K562 (cell line): ENCODE data around the gene COX4I2. TPM values are rescaled to one million over a fixed set of nuclear protein-coding genes. Genes with fewer than 3 reads are reported as not detected.

ENCODE experiments used
- ATAC-seq: fragments of 200-7000 bp; cut with Tn5 transposase; 3 replicates; pipeline ENCODE4 v1.9.1; 2020; ENCODE audit warnings: moderate library complexity
- BruUV-seq: library from RNA; stranded (reverse); fragments of 400-500 nt; replicated peaks from 2 replicates; lab custom pipeline; 2021; lab: Mats Ljungman, UMichigan
- CTCF ChIA-PET: fragments of 300-600 bp; formaldehyde crosslinking; extraction: SDS; loops from one replicate; lab custom pipeline; 2021; ENCODE audit warnings: low intra/inter-chr PET ratio; lab: Yijun Ruan, JAX
- POLR2A ChIA-PET: fragments of 300-600, 350-650 bp; sonication (Branson Sonifier 250); formaldehyde crosslinking; extraction: SDS; loops from one replicate; lab custom pipeline; 2021; ENCODE audit warnings: antibody characterized with exemption, inconsistent platforms; lab: Yijun Ruan, JAX
- DNase-seq, 4 experiments: peaks; one replicate each; pipeline versions ENCODE4 v3.0.0 to v3.0.0-alpha.2; 2011 to 2018; ENCODE audit warnings: low spot score in 3 of 4, mixed read lengths in 3 of 4; ENCODE audit errors: extremely low read depth in 1 of 4
- FAIRE-seq: peaks from 2 replicates; lab custom pipeline; 2011; peaks lifted over from hg19 to GRCh38; lab: Jason Lieb, UNC
- H2AFZ ChIP-seq: 2 replicates; pipeline ENCODE4 v1.6.0; 2011; ENCODE audit warnings: low read depth, low read length, control low read depth, inconsistent platforms
- H3K27ac ChIP-seq: fragments of 200-600 bp; 3 replicates; pipeline ENCODE4 v1.8.0; 2011; ENCODE audit warnings: low read depth, mild to moderate bottlenecking, control low read depth, inconsistent platforms, low read length, moderate library complexity, mixed read lengths; ENCODE audit errors: extremely low read depth
- H3K27me3 ChIP-seq, 2 experiments: fragments of 300-600 bp in 1 of 2; 2 replicates in 1 of 2; 3 replicates in 1 of 2; pipeline versions ENCODE4 v1.6.0 to v1.8.0; 2011; ENCODE audit warnings: inconsistent platforms in 2 of 2, low read length in 2 of 2, mild to moderate bottlenecking in 1 of 2, mixed read lengths in 1 of 2, moderate library complexity in 1 of 2; ENCODE audit not compliant: control insufficient read depth in 2 of 2, insufficient read depth in 2 of 2
- H3K36me3 ChIP-seq: fragments of 300-600 bp; 3 replicates; pipeline ENCODE4 v1.8.0; 2011; ENCODE audit warnings: mild to moderate bottlenecking, low read length, inconsistent platforms; ENCODE audit not compliant: control insufficient read depth, insufficient read depth
- H3K4me1 ChIP-seq, 2 experiments: fragments of 200-600 bp in 1 of 2; replicated peaks in 1 of 2; 2 replicates in 1 of 2; 3 replicates in 1 of 2; pipeline versions ENCODE4 v1.5.1 to v1.8.0; 2011; ENCODE audit warnings: inconsistent platforms in 2 of 2, low read length in 2 of 2, mild to moderate bottlenecking in 1 of 2, mixed read lengths in 1 of 2, moderate library complexity in 1 of 2; ENCODE audit not compliant: control insufficient read depth in 2 of 2, insufficient read depth in 2 of 2
- H3K4me2 ChIP-seq: 2 replicates; pipeline ENCODE4 v1.6.1; 2011; ENCODE audit warnings: low read length, control low read depth, inconsistent platforms, mixed read lengths; ENCODE audit not compliant: insufficient read depth
- H3K4me3 ChIP-seq: fragments of 200-600 bp; sonication (generic), shearing (Covaris generic); 2 replicates; pipeline ENCODE4 v1.5.1; 2016; ENCODE audit warnings: control low read depth, inconsistent platforms
- H3K79me2 ChIP-seq: fragments of 200-600 bp; 3 replicates; pipeline ENCODE4 v1.8.0; 2011; ENCODE audit warnings: low read length, inconsistent platforms; ENCODE audit not compliant: control insufficient read depth, insufficient read depth
- H3K9ac ChIP-seq, 2 experiments: 2 replicates each; pipeline versions ENCODE4 v1.6.0 to v1.6.1; 2011; ENCODE audit warnings: low read depth in 2 of 2, low read length in 2 of 2, control low read depth in 1 of 2, inconsistent platforms in 1 of 2, mild to moderate bottlenecking in 1 of 2, mixed read lengths in 1 of 2; ENCODE audit not compliant: insufficient read depth in 1 of 2
- H3K9me1 ChIP-seq: one replicate; pipeline ENCODE4 v1.6.0; 2011; ENCODE audit warnings: inconsistent platforms, mild to moderate bottlenecking, low read length, moderate library complexity; ENCODE audit not compliant: control insufficient read depth, insufficient read depth
- H3K9me3 ChIP-seq: replicated peaks from 2 replicates; pipeline ENCODE4 v1.5.1; 2011; ENCODE audit warnings: low read depth, low read length, inconsistent platforms; ENCODE audit not compliant: control insufficient read depth, insufficient read depth
- H4K20me1 ChIP-seq: replicated peaks from 2 replicates; pipeline ENCODE4 v1.6.1; 2011; ENCODE audit warnings: low read length, inconsistent platforms, mixed read lengths; ENCODE audit not compliant: control insufficient read depth, insufficient read depth
- BHLHE40 ChIP-seq: IDR thresholded peaks from 2 replicates; pipeline ENCODE4 v1.6.1; 2011; ENCODE audit warnings: low read length, improper control_type of control experiment
- GTF2A2 ChIP-seq: IDR thresholded peaks from 2 replicates; pipeline ENCODE4 v1.6.1; 2016; ENCODE audit warnings: mild to moderate bottlenecking, missing genetic modification characterization, missing compliant biosample characterization
- HDAC3 ChIP-seq: fragments of 450-650 bp; IDR thresholded peaks from 2 replicates; pipeline ENCODE4 v1.6.1; 2018; ENCODE audit warnings: borderline replicate concordance, mild to moderate bottlenecking, moderate library complexity; ENCODE audit not compliant: partially characterized antibody
- ID3 ChIP-seq, 2 experiments: fragments of 250-450 bp in 1 of 2; fragments of 450-650 bp in 1 of 2; sonication (Bioruptor Pico) in 1 of 2; IDR thresholded peaks; 2 replicates each; pipeline versions ENCODE4 v1.6.1 to v1.8.0; 2016 to 2021; ENCODE audit warnings: mild to moderate bottlenecking in 2 of 2, moderate library complexity in 2 of 2, missing compliant biosample characterization in 1 of 2, missing genetic modification characterization in 1 of 2
- KDM5B ChIP-seq: fragments of 200-600 bp; sonication (generic); IDR thresholded peaks from 2 replicates; pipeline ENCODE4 v1.6.1; 2012; ENCODE audit warnings: low read depth, mild to moderate bottlenecking, moderate library complexity, low read length, control low read depth, inconsistent platforms; ENCODE audit not compliant: insufficient replicate concordance
- MECOM ChIP-seq: fragments of 250-450 bp; sonication (Bioruptor Pico); IDR thresholded peaks from 2 replicates; pipeline ENCODE4 v1.8.0; 2022; ENCODE audit warnings: inconsistent platforms
- NCOA1 ChIP-seq: fragments of 450-650 bp; IDR thresholded peaks from 2 replicates; pipeline ENCODE4 v1.6.1; 2016; ENCODE audit warnings: low read depth
- NR4A1 ChIP-seq, 2 experiments: fragments of 250-450 bp in 1 of 2; fragments of 450-650 bp in 1 of 2; sonication (Bioruptor Pico) in 1 of 2; IDR thresholded peaks; 2 replicates each; pipeline versions ENCODE4 v1.4.0 to v1.6.1; 2016 to 2020; ENCODE audit warnings: mild to moderate bottlenecking in 2 of 2, missing compliant biosample characterization in 1 of 2, missing genetic modification characterization in 1 of 2, moderate library complexity in 1 of 2
- TCFL5 ChIP-seq: fragments of 250-450 bp; sonication (Bioruptor Pico); conservative IDR thresholded peaks from 2 replicates; pipeline ENCODE4 v1.6.1; 2021; ENCODE audit warnings: mild to moderate bottlenecking, moderate library complexity, matching md5 sums
- WHSC1 ChIP-seq: IDR thresholded peaks from one replicate; pipeline ENCODE4 v1.6.1; 2012; ENCODE audit warnings: low read length, control low read depth, inconsistent platforms
- ZNF121 ChIP-seq: sonication (generic); formaldehyde crosslinking; conservative IDR thresholded peaks from 2 replicates; pipeline ENCODE4 v1.8.0; 2022; ENCODE audit warnings: missing genetic modification reagents
- ZNF224 ChIP-seq: sonication (generic); formaldehyde crosslinking; IDR thresholded peaks from 2 replicates; pipeline ENCODE4 v1.8.0; 2022; ENCODE audit warnings: mild to moderate bottlenecking, missing genetic modification reagents
- ZNF695 ChIP-seq: fragments of 450-650 bp; formaldehyde crosslinking; IDR thresholded peaks from 2 replicates; pipeline ENCODE4 v1.4.0; 2020; ENCODE audit warnings: mild to moderate bottlenecking, moderate library complexity
- ZNF79 ChIP-seq: fragments of 250-450 bp; sonication (Bioruptor Pico); IDR thresholded peaks from 2 replicates; pipeline ENCODE4 v1.4.0; 2020; ENCODE audit warnings: low read depth, mild to moderate bottlenecking, moderate library complexity
- in situ Hi-C: fragments of 300-500 bp; cut with MboI; formaldehyde crosslinking; loops from 4 replicates; pipeline ENCODE4 v1.15.0; 2018; ENCODE audit warnings: inconsistent platforms, mixed read lengths
- intact Hi-C: fragments of 100-400 bp; cut with micrococcal nuclease; formaldehyde crosslinking; loops from 2 replicates; pipeline ENCODE4 v1.14.2; 2022
- polyA plus RNA-seq, 8 experiments: library from polyadenylated mRNA; depleted of rRNA in 4 of 8; stranded (reverse) in 5 of 8; unstranded in 3 of 8; fragments of >200 nt; fragmentation: Nextera tagmentation in 2 of 8; fragmentation: Illumina TruSeq in 1 of 8; extraction: Ambion mirVana in 2 of 8; extraction: Trizol in 1 of 8; gene quantifications; 2 replicates each; pipeline versions ENCODE4 v1.2.1 to v1.2.3, GENCODE V29; 2011 to 2014; ENCODE audit warnings: inconsistent platforms in 1 of 8, missing spikeins in 1 of 8
- total RNA-seq, 7 experiments: library from RNA; depleted of rRNA in 6 of 7; stranded (reverse); fragments of >200 nt in 6 of 7; fragmentation: Illumina TruSeq in 2 of 7; extraction: Trizol in 2 of 7; gene quantifications; 2 replicates each; pipeline versions ENCODE4 v1.2.1 to v1.2.3, GENCODE V29; 2011 to 2021; ENCODE audit warnings: low replicate concordance in 1 of 7
- TF ChIP-seq, protein P1 (sequence below): fragments of 250-450 bp; sonication (Bioruptor Pico); IDR thresholded peaks from 2 replicates; pipeline ENCODE4 v1.5.0; 2022; ENCODE audit warnings: mild to moderate bottlenecking

The COX4I2 gene
- total and polyA plus RNA-seq, 9 of the 15 experiments (the other 6 are each of a cell fraction or from before 2014, with no cell fraction given) = not detected

DNA sequence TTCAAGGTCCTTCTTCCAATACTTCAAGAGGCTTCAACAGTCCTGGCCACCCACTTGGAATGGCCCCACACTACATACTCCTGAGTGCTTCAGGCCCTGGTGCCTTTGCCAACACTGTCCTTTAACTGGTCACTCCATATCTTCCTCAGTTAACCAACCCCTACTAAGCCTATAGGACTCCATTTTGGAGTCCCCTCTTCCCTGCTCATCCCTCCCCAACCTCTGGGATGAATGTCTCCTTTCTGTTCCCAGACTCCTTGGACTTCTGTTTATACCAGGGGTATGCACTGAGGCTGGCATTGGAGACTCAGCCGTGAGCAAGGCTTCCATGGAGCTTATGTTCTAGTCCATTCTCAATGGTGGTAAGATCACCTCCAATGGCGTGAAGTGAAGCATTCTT is 33.6 kb downstream of the COX4I2 start (continued):
- TF ChIP-seq WHSC1 (peak; percentile 71), TCFL5 (CRISPR knock-in tag) (peak; percentile 60; the same call in 1 of the 2 replicates), ID3 (CRISPR knock-in tag; IDR thresholded peaks at IDR 0.05) (no peak), ID3 (tag; IDR thresholded peaks at IDR 0.05) (peak; percentile 77), ZNF79 (CRISPR knock-in tag) (peak; percentile 73; the same call in 1 of the 2 replicates)
- TF ChIP-seq, protein P1, sequence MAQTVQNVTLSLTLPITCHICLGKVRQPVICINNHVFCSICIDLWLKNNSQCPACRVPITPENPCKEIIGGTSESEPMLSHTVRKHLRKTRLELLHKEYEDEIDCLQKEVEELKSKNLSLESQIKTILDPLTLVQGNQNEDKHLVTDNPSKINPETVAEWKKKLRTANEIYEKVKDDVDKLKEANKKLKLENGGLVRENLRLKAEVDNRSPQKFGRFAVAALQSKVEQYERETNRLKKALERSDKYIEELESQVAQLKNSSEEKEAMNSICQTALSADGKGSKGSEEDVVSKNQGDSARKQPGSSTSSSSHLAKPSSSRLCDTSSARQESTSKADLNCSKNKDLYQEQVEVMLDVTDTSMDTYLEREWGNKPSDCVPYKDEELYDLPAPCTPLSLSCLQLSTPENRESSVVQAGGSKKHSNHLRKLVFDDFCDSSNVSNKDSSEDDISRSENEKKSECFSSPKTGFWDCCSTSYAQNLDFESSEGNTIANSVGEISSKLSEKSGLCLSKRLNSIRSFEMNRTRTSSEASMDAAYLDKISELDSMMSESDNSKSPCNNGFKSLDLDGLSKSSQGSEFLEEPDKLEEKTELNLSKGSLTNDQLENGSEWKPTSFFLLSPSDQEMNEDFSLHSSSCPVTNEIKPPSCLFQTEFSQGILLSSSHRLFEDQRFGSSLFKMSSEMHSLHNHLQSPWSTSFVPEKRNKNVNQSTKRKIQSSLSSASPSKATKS (CRISPR knock-in tag) = peak; percentile 50; the same call in 1 of the 2 replicates
- TF ChIP-seq, all 486 proteins: peak for 34

GRCh38 chr20:31673435-31673834 is 35.7 kb downstream of the COX4I2 start:
- FAIRE-seq (no peak), ATAC-seq (no peak), DNase-seq (no peak)
- Histone ChIP-seq H3K9ac (peak overlapping the region in 1 of 2 experiments; percentile 82; a peak in 2 of 4 replicates), H3K4me1 (peaks cover 85 to 90% of the 10 kb centered on the region in 2 experiments), H3K36me3 (peaks cover 82% of the 10 kb centered on the region), H3K4me3 (no peak overlapping the region), H3K79me2 (peaks cover 95% of the 10 kb centered on the region), H3K27me3 (no peaks in the 10 kb centered on the region), H3K4me2 (no peak overlapping the region), H4K20me1 (no peaks in the 10 kb centered on the region), H3K9me3 (no peaks in the 10 kb centered on the region), H3K9me1 (no peaks in the 10 kb centered on the region), H2AFZ (no peak overlapping the region), H3K27ac (peak overlapping the region; percentile 94)
- ChIA-PET CTCF (no interaction called here), POLR2A (interaction anchor here (1.4 to 5.3 kb wide), 2 partner anchors 12 to 40 kb away, joined by 4 to 35 read pairs; no protein-coding TSS in a partner anchor)
- in situ Hi-C loops = no loop called here
- no TSS peak for BruUV-seq
- intact Hi-C loops = no loop called here
- no peak for TF ChIP-seq NR4A1 (CRISPR knock-in tag; IDR thresholded peaks at IDR 0.05)
- TF ChIP-seq NR4A1 (tag; IDR thresholded peaks at IDR 0.05) = no peak
- TF ChIP-seq BHLHE40 = no peak
- no peak for TF ChIP-seq ZNF695 (CRISPR knock-in tag)
- peak; percentile 65 for TF ChIP-seq ZNF121
- TF ChIP-seq NCOA1 = no peak
- no peak for TF ChIP-seq GTF2A2 (tag)
- 0 out of 2 replicates have a peak, but pooled peaks have one; percentile 2 for TF ChIP-seq MECOM (CRISPR knock-in tag)
- peak; percentile 11 for TF ChIP-seq HDAC3
- no peak for TF ChIP-seq KDM5B
- TF ChIP-seq ZNF224 = no peak
- TF ChIP-seq, all 486 proteins: peak for 3
